HUES48 (cell line): ENCODE results near the gene NEDD4L.

ENCODE experiments used
- H3K27ac ChIP-seq: one replicate; pipeline ENCODE4 v1.7.0; 2013; ENCODE audit warnings: low read depth, low read length, inconsistent platforms
- H3K27me3 ChIP-seq: 2 replicates; pipeline ENCODE4 v1.6.1; 2013; ENCODE audit warnings: mild to moderate bottlenecking, low read length; ENCODE audit not compliant: control insufficient read depth, insufficient read depth
- H3K36me3 ChIP-seq: 2 replicates; pipeline ENCODE4 v1.6.1; 2013; ENCODE audit warnings: low read length; ENCODE audit not compliant: control insufficient read depth, insufficient read depth
- H3K4me1 ChIP-seq: 2 replicates; pipeline ENCODE4 v1.6.1; 2013; ENCODE audit warnings: mild to moderate bottlenecking, low read length; ENCODE audit not compliant: control insufficient read depth, insufficient read depth
- H3K4me3 ChIP-seq: 2 replicates; pipeline ENCODE4 v1.5.1; 2013; ENCODE audit warnings: mild to moderate bottlenecking, low read depth, low read length
- H3K9ac ChIP-seq: 2 replicates; pipeline ENCODE4 v1.6.1; 2013; ENCODE audit warnings: mild to moderate bottlenecking, low read depth, low read length, moderate library complexity
- H3K9me3 ChIP-seq: 2 replicates; pipeline ENCODE4 v1.6.1; 2013; ENCODE audit warnings: low read length; ENCODE audit not compliant: control insufficient read depth, insufficient read depth

Gene NEDD4L

GRCh38 chr18:58381676-58382411 is 337.8 kb downstream of the NEDD4L start:
- no peak overlapping the region for H3K27ac ChIP-seq
- no peaks in the 10 kb centered on the region for H3K9me3 ChIP-seq
- H3K27me3 ChIP-seq: no peaks in the 10 kb centered on the region
- H3K9ac ChIP-seq: no peak overlapping the region
- H3K4me3 ChIP-seq: no peak overlapping the region
- H3K4me1 ChIP-seq: no peaks in the 10 kb centered on the region
- peaks cover 64% of the 10 kb centered on the region for H3K36me3 ChIP-seq

GRCh38 chr18:58382446-58382845 is 338.4 kb downstream of the NEDD4L start:
- H3K27me3 ChIP-seq: no peaks in the 10 kb centered on the region
- H3K9ac ChIP-seq: no peak overlapping the region
- H3K36me3 ChIP-seq: peaks cover 62% of the 10 kb centered on the region
- no peaks in the 10 kb centered on the region for H3K4me1 ChIP-seq
- no peak overlapping the region for H3K4me3 ChIP-seq
- no peaks in the 10 kb centered on the region for H3K9me3 ChIP-seq
- no peak overlapping the region for H3K27ac ChIP-seq

- Histone ChIP-seq H3K36me3 (peaks cover 80% of the 10 kb centered on the region), H3K4me3 (no peak overlapping the region), H3K27me3 (no peaks in the 10 kb centered on the region), H3K4me1 (no peaks in the 10 kb centered on the region), H3K9ac (no peak overlapping the region), H3K27ac (no peak overlapping the region), H3K9me3 (no peaks in the 10 kb centered on the region)
Observed at GRCh38 chr18:58385472-58385871, 341.4 kb downstream of the NEDD4L start.

GRCh38 chr18:58386780-58387179 is 342.8 kb downstream of the NEDD4L start:
- Histone ChIP-seq H3K9me3 (no peaks in the 10 kb centered on the region), H3K9ac (no peak overlapping the region), H3K4me3 (no peak overlapping the region), H3K36me3 (peaks cover 89% of the 10 kb centered on the region), H3K4me1 (peaks cover 2% of the 10 kb centered on the region; the same call in 1 of the 2 replicates), H3K27me3 (no peaks in the 10 kb centered on the region), H3K27ac (no peak overlapping the region)

GRCh38 chr18:58387716-58388115 is 343.7 kb downstream of the NEDD4L start:
- Histone ChIP-seq H3K9ac (no peak overlapping the region), H3K27me3 (no peaks in the 10 kb centered on the region), H3K4me3 (no peak overlapping the region), H3K4me1 (peaks cover 8% of the 10 kb centered on the region), H3K27ac (no peak overlapping the region), H3K9me3 (no peaks in the 10 kb centered on the region), H3K36me3 (peaks cover 91% of the 10 kb centered on the region)

GRCh38 chr18:58388736-58389135 is 344.7 kb downstream of the NEDD4L start:
- Histone ChIP-seq H3K27me3 (no peaks in the 10 kb centered on the region), H3K4me1 (peaks cover 8% of the 10 kb centered on the region), H3K9me3 (no peaks in the 10 kb centered on the region), H3K9ac (no peak overlapping the region), H3K4me3 (no peak overlapping the region), H3K27ac (no peak overlapping the region), H3K36me3 (peaks cover 91% of the 10 kb centered on the region)

- peaks cover 8% of the 10 kb centered on the region for H3K4me1 ChIP-seq
- H3K9me3 ChIP-seq: no peaks in the 10 kb centered on the region
- peaks cover 89% of the 10 kb centered on the region for H3K36me3 ChIP-seq
Observed at GRCh38 chr18:58389745-58390144, 345.7 kb downstream of the NEDD4L start.

GRCh38 chr18:58390399-58390798 is 346.4 kb downstream of the NEDD4L start:
- Histone ChIP-seq H3K36me3 (peaks cover 89% of the 10 kb centered on the region), H3K27me3 (no peaks in the 10 kb centered on the region), H3K9me3 (no peaks in the 10 kb centered on the region), H3K4me3 (no peak overlapping the region), H3K4me1 (peaks cover 8% of the 10 kb centered on the region), H3K27ac (no peak overlapping the region), H3K9ac (no peak overlapping the region)

More at GRCh38 chr18:58389745-58390144, 345.7 kb downstream of the NEDD4L start:
- Histone ChIP-seq H3K27ac (no peak overlapping the region), H3K9ac (no peak overlapping the region), H3K4me3 (no peak overlapping the region), H3K27me3 (no peaks in the 10 kb centered on the region)

GRCh38 chr18:58391231-58391825 is 347.3 kb downstream of the NEDD4L start:
- Histone ChIP-seq H3K4me3 (no peak overlapping the region), H3K4me1 (peaks cover 8% of the 10 kb centered on the region), H3K27ac (no peak overlapping the region), H3K9ac (no peak overlapping the region), H3K9me3 (no peaks in the 10 kb centered on the region), H3K27me3 (no peaks in the 10 kb centered on the region), H3K36me3 (peaks cover 89% of the 10 kb centered on the region)

- Histone ChIP-seq H3K36me3 (peaks cover 89% of the 10 kb centered on the region), H3K4me1 (peaks cover 8% of the 10 kb centered on the region), H3K9me3 (no peaks in the 10 kb centered on the region), H3K27me3 (no peaks in the 10 kb centered on the region), H3K4me3 (no peak overlapping the region), H3K9ac (no peak overlapping the region), H3K27ac (no peak overlapping the region)
Observed at GRCh38 chr18:58391932-58392323, 347.9 kb downstream of the NEDD4L start.

GRCh38 chr18:58392324-58393000 is 348.4 kb downstream of the NEDD4L start:
- H3K27me3 ChIP-seq: no peaks in the 10 kb centered on the region
- H3K27ac ChIP-seq: no peak overlapping the region
- no peak overlapping the region for H3K4me3 ChIP-seq
- no peaks in the 10 kb centered on the region for H3K9me3 ChIP-seq
- H3K4me1 ChIP-seq: peaks cover 8% of the 10 kb centered on the region
- no peak overlapping the region for H3K9ac ChIP-seq
- H3K36me3 ChIP-seq: peaks cover 91% of the 10 kb centered on the region
